H1 (cell line): Measurements from ENCODE around the gene TMCC3. TPM values are rescaled to one million over a fixed set of nuclear protein-coding genes. Genes with fewer than 3 reads are reported as not detected.

Source experiments
- CTCF ChIA-PET: fragments of 300-600 bp; sonication (Branson Sonifier 250); formaldehyde crosslinking; loops from one replicate; lab custom pipeline; 2021; ENCODE audit not compliant: partially characterized antibody; lab: Charles Lee
- POLR2A ChIA-PET: fragments of 300-600 bp; sonication (Branson Sonifier 250); formaldehyde crosslinking; loops from one replicate; lab custom pipeline; 2021; ENCODE audit warnings: inconsistent platforms; ENCODE audit not compliant: partially characterized antibody; lab: Charles Lee
- DNase-seq, 2 experiments: peaks; one replicate each; pipeline versions ENCODE4 v3.0.0 to v3.0.0-alpha.2; 2010 to 2022; ENCODE audit warnings: low spot score in 2 of 2, low read depth in 1 of 2, mixed read lengths in 1 of 2
- FAIRE-seq: peaks from 2 replicates; lab custom pipeline; 2011; peaks lifted over from hg19 to GRCh38; lab: Jason Lieb, UNC
- H2AFZ ChIP-seq: 2 replicates; pipeline ENCODE4 v1.8.1; 2012; ENCODE audit warnings: low read length, inconsistent platforms
- H2AK5ac ChIP-seq: 2 replicates; pipeline ENCODE4 v1.6.1; 2013; ENCODE audit warnings: low read depth, low read length
- H2BK120ac ChIP-seq: replicated peaks from 2 replicates; pipeline ENCODE3; 2013; ENCODE audit warnings: low read depth, low read length, inconsistent platforms
- H2BK12ac ChIP-seq: 2 replicates; pipeline ENCODE4 v1.6.1; 2013; ENCODE audit warnings: low read depth, low read length
- H2BK15ac ChIP-seq: 2 replicates; pipeline ENCODE4 v1.6.1; 2013; ENCODE audit warnings: low read length
- H2BK20ac ChIP-seq: 2 replicates; pipeline ENCODE4 v1.6.1; 2013; ENCODE audit warnings: low read length
- H2BK5ac ChIP-seq: 2 replicates; pipeline ENCODE4 v1.6.1; 2013; ENCODE audit warnings: low read depth, low read length
- H3K14ac ChIP-seq: 2 replicates; pipeline ENCODE4 v1.6.1; 2013; ENCODE audit warnings: inconsistent platforms; ENCODE audit not compliant: insufficient read length
- H3K18ac ChIP-seq: 2 replicates; pipeline ENCODE4 v1.6.1; 2013; ENCODE audit warnings: low read length; ENCODE audit errors: extremely low read depth
- H3K23ac ChIP-seq: 2 replicates; pipeline ENCODE4 v1.6.1; 2013; ENCODE audit warnings: inconsistent platforms; ENCODE audit not compliant: insufficient read length
- H3K23me2 ChIP-seq: 2 replicates; pipeline ENCODE4 v1.6.1; 2013; ENCODE audit warnings: low read depth, low read length
- H3K27ac ChIP-seq: 2 replicates; pipeline ENCODE4 v1.6.1; 2011; ENCODE audit warnings: low read depth, low read length, inconsistent platforms
- H3K27me3 ChIP-seq, 4 experiments: replicated peaks in 1 of 4; 1 replicate in 1 of 4; 2 replicates in 3 of 4; pipeline versions ENCODE4 v1.6.1 to v1.8.1; 2011 to 2013; ENCODE audit warnings: low read length in 3 of 4, mild to moderate bottlenecking in 3 of 4, inconsistent platforms in 2 of 4, mixed read lengths in 2 of 4, moderate library complexity in 1 of 4; ENCODE audit not compliant: control insufficient read depth in 3 of 4, insufficient read depth in 3 of 4; ENCODE audit errors: extremely low read depth in 1 of 4
- H3K36me3 ChIP-seq, 4 experiments: 2 replicates each; pipeline versions ENCODE4 v1.6.1 to v1.8.1; 2011 to 2013; ENCODE audit warnings: mild to moderate bottlenecking in 4 of 4, low read length in 3 of 4, moderate library complexity in 2 of 4, control low read depth in 1 of 4, inconsistent platforms in 1 of 4; ENCODE audit not compliant: insufficient read depth in 4 of 4, control insufficient read depth in 2 of 4
- H3K4ac ChIP-seq: replicated peaks from 2 replicates; pipeline ENCODE3; 2013; ENCODE audit warnings: low read length, low read depth, mixed read lengths, inconsistent platforms; ENCODE audit not compliant: insufficient read length
- H3K4me1 ChIP-seq, 4 experiments: replicated peaks in 1 of 4; 1 replicate in 1 of 4; 2 replicates in 3 of 4; pipeline versions ENCODE4 v1.6.1 to v1.8.1; 2011 to 2013; ENCODE audit warnings: low read length in 3 of 4, inconsistent platforms in 2 of 4, mixed read lengths in 1 of 4; ENCODE audit not compliant: insufficient read depth in 4 of 4, control insufficient read depth in 3 of 4
- H3K4me2 ChIP-seq, 2 experiments: 2 replicates each; pipeline versions ENCODE4 v1.6.1 to v1.8.1; 2011 to 2013; ENCODE audit warnings: low read depth in 2 of 2, low read length in 2 of 2, control low read depth in 1 of 2, inconsistent platforms in 1 of 2, mild to moderate bottlenecking in 1 of 2; ENCODE audit not compliant: insufficient read depth in 1 of 2
- H3K4me3 ChIP-seq, 4 experiments: fragments of 200-600, 300-600 bp in 1 of 4; sonication (generic), shearing (Covaris generic), sonication (Bioruptor Twin) in 1 of 4; 2 replicates each; pipeline versions ENCODE4 v1.5.1 to v1.8.1; 2011 to 2016; ENCODE audit warnings: low read length in 4 of 4, low read depth in 3 of 4, control low read depth in 2 of 4, inconsistent platforms in 2 of 4, mild to moderate bottlenecking in 2 of 4, mixed read lengths in 1 of 4, moderate library complexity in 1 of 4; ENCODE audit not compliant: insufficient read depth in 2 of 4; ENCODE audit errors: extremely low read depth in 1 of 4
- H3K56ac ChIP-seq: replicated peaks from 2 replicates; pipeline ENCODE3; 2013; ENCODE audit warnings: low read depth, mild to moderate bottlenecking, mixed read lengths, low read length, inconsistent platforms; ENCODE audit not compliant: insufficient read length
- H3K79me1 ChIP-seq: 2 replicates; pipeline ENCODE4 v1.6.1; 2013; ENCODE audit warnings: low read depth, low read length, control low read depth
- H3K79me2 ChIP-seq, 2 experiments: 2 replicates each; pipeline versions ENCODE4 v1.6.1 to v1.8.1; 2012 to 2013; ENCODE audit warnings: low read length in 2 of 2, mild to moderate bottlenecking in 2 of 2, inconsistent platforms in 1 of 2; ENCODE audit not compliant: insufficient read depth in 2 of 2, control insufficient read depth in 1 of 2
- H3K9ac ChIP-seq, 4 experiments: replicated peaks in 1 of 4; 1 replicate in 1 of 4; 2 replicates in 3 of 4; pipeline versions ENCODE4 v1.6.1 to v1.8.1; 2011 to 2013; ENCODE audit warnings: low read depth in 3 of 4, low read length in 3 of 4, control low read depth in 2 of 4, mild to moderate bottlenecking in 2 of 4, moderate library complexity in 2 of 4, inconsistent platforms in 1 of 4; ENCODE audit errors: extremely low read depth in 1 of 4
- H3K9me3 ChIP-seq, 2 experiments: 2 replicates each; pipeline versions ENCODE4 v1.6.1 to v1.8.1; 2012 to 2013; ENCODE audit warnings: mild to moderate bottlenecking in 2 of 2, moderate library complexity in 2 of 2, control low read depth in 1 of 2, inconsistent platforms in 1 of 2, low read depth in 1 of 2, low read length in 1 of 2, mixed read lengths in 1 of 2; ENCODE audit not compliant: insufficient read depth in 2 of 2
- H4K20me1 ChIP-seq, 2 experiments: replicated peaks in 1 of 2; 2 replicates each; pipeline versions ENCODE3 to v1.8.1; 2011 to 2013; ENCODE audit warnings: inconsistent platforms in 2 of 2, low read length in 2 of 2, mild to moderate bottlenecking in 1 of 2; ENCODE audit not compliant: insufficient read depth in 2 of 2, control insufficient read depth in 1 of 2
- H4K5ac ChIP-seq: 2 replicates; pipeline ENCODE4 v1.6.1; 2013; ENCODE audit warnings: low read length, low read depth, mixed read lengths, inconsistent platforms; ENCODE audit not compliant: insufficient read length
- H4K8ac ChIP-seq: 2 replicates; pipeline ENCODE4 v1.8.0; 2013; ENCODE audit warnings: mild to moderate bottlenecking, moderate library complexity, low read length, inconsistent platforms; ENCODE audit not compliant: insufficient read depth; ENCODE audit errors: extremely low read depth
- H4K91ac ChIP-seq: replicated peaks from 2 replicates; pipeline ENCODE3; 2013; ENCODE audit warnings: low read length, mixed read lengths, inconsistent platforms; ENCODE audit not compliant: insufficient read length
- BCL11A ChIP-seq, 2 experiments: IDR thresholded peaks; one replicate each; pipeline ENCODE4 v1.6.1; 2011; ENCODE audit warnings: low read depth in 2 of 2, low read length in 2 of 2, mild to moderate bottlenecking in 2 of 2
- CBX8 ChIP-seq: fragments of 300-800, 300-1000 bp; sonication (generic); IDR thresholded peaks from 2 replicates; pipeline ENCODE4 v1.7.1; 2016; ENCODE audit warnings: low read depth, low read length, borderline replicate concordance
- CHD2 ChIP-seq: IDR thresholded peaks from 2 replicates; pipeline ENCODE4 v1.6.1; 2012; ENCODE audit warnings: low read length, improper control_type of control experiment
- CREB1 ChIP-seq: IDR thresholded peaks from 2 replicates; pipeline ENCODE4 v1.6.1; 2012; ENCODE audit warnings: inconsistent platforms
- EGR1 ChIP-seq: IDR thresholded peaks from 2 replicates; pipeline ENCODE4 v1.6.1; 2011; ENCODE audit warnings: low read depth, low read length, borderline replicate concordance
- EP300 ChIP-seq, 2 experiments: IDR thresholded peaks; 1 replicate in 1 of 2; 2 replicates in 1 of 2; pipeline ENCODE4 v1.6.1; 2011 to 2012; ENCODE audit warnings: low read depth in 2 of 2, low read length in 2 of 2, mild to moderate bottlenecking in 2 of 2, borderline replicate concordance in 1 of 2, inconsistent platforms in 1 of 2, moderate library complexity in 1 of 2
- JUND ChIP-seq: IDR thresholded peaks from 2 replicates; pipeline ENCODE4 v1.6.1; 2011; ENCODE audit warnings: mild to moderate bottlenecking, improper control_type of control experiment, low read length
- PHF8 ChIP-seq: fragments of 200-600 bp; sonication (generic); conservative IDR thresholded peaks from 2 replicates; pipeline ENCODE4 v1.7.1; 2012; ENCODE audit warnings: low read depth, mild to moderate bottlenecking, inconsistent platforms, low read length, moderate library complexity
- RAD21 ChIP-seq, 2 experiments: IDR thresholded peaks in 1 of 2; conservative IDR thresholded peaks in 1 of 2; 2 replicates each; pipeline ENCODE4 v1.6.1; 2011; ENCODE audit warnings: low read depth in 2 of 2, low read length in 2 of 2, improper control_type of control experiment in 1 of 2, inconsistent platforms in 1 of 2, mild to moderate bottlenecking in 1 of 2, moderate library complexity in 1 of 2
- SIRT6 ChIP-seq: IDR thresholded peaks from one replicate; pipeline ENCODE4 v1.7.1; 2012; ENCODE audit warnings: low read length, inconsistent platforms
- SUZ12 ChIP-seq: fragments of 200-600 bp; sonication (generic); IDR thresholded peaks from 2 replicates; pipeline ENCODE4 v1.6.1; 2012; ENCODE audit warnings: mild to moderate bottlenecking, inconsistent platforms, low read length, moderate library complexity, mixed read lengths
- TAF1 ChIP-seq: IDR thresholded peaks from 2 replicates; pipeline ENCODE4 v1.6.1; 2011; ENCODE audit warnings: mild to moderate bottlenecking, low read depth, low read length
- TEAD4 ChIP-seq: IDR thresholded peaks from 2 replicates; pipeline ENCODE4 v1.6.1; 2012; ENCODE audit warnings: low read depth, low read length, inconsistent platforms, mixed read lengths
- ZNF274 ChIP-seq: IDR thresholded peaks from 2 replicates; pipeline ENCODE4 v1.7.0; 2012; ENCODE audit warnings: low read length, borderline replicate concordance; ENCODE audit errors: extremely low read depth
- whole genome bisulfite sequencing, 2 experiments: shearing (Covaris generic) in 1 of 2; methylation state at CpG; one replicate each; pipeline versions ENCODE4 v1.1.6 to v1.1.7; 2013 to 2015; ENCODE audit warnings: low lambda C conversion rate in 2 of 2, mixed read lengths in 2 of 2, inconsistent platforms in 1 of 2, low coverage in 1 of 2, missing lambda C conversion rate in 1 of 2; ENCODE audit not compliant: insufficient replicate concordance in 2 of 2, insufficient coverage in 1 of 2, insufficient read length in 1 of 2; ENCODE audit errors: extremely low coverage in 1 of 2, missing lambda C conversion rate in 1 of 2; 5-methylcytosine and 5-hydroxymethylcytosine counted together
- polyA plus RNA-seq, 7 experiments: library from polyadenylated mRNA; depleted of rRNA in 3 of 7; stranded (reverse) in 5 of 7; unstranded in 2 of 7; fragments of >200 nt in 5 of 7; fragments of 200-250 nt in 2 of 7; gene quantifications; 1 replicate in 5 of 7; 2 replicates in 1 of 7; 4 replicates in 1 of 7; pipeline versions ENCODE4 v1.2.1 to v1.2.3, GENCODE V29; 2011 to 2013; ENCODE audit warnings: missing spikeins in 2 of 7, mixed read lengths in 2 of 7
- total RNA-seq: library from RNA; stranded (reverse); fragmentation: NEBNext Ultra II Directional; extraction: Animal tissue kit (Norgen Biotek cat#: 25700); gene quantifications from 2 replicates; pipeline ENCODE4 v1.2.1, GENCODE V29; 2021

The TMCC3 gene
- total and polyA plus RNA-seq, 2 of the 8 experiments (the other 6 are each of a cell fraction or from before 2014, with no cell fraction given): 1.7 to 4.1 TPM

DNA sequence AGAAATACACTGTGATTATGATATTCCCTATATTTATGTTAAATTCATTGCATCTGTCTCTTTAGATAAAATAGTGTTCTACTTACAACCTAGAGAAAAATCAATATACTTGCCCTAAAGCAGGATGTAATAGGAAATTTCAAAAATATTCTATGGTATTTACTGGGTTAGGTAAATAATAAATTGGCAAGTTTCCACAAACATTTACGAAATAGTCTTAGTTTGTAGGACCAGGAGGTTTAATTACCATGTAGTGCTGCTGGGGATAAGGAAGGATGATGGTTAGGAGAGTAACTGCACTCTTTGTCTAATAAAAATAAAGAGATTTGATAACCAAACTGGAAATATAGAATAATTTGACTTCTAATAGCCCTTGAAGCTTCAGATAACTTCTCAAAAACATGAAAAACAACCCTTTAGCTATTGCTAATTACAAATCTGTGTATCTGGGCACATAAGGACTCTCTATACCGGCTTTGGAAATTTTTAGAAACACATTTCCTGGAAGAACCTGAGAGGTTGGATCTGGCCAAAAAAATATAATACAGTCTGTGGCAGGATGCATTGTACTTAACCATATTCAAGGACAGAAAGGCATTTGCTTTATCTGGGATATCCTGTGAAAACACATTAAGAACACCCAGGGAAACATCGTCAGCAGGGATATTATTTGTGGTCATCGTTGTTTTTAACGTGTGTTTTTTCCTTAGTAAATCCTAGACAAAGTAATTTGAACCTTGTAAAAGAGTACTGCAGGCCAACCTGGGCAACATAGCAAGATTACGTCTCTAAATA lies 36.7 kb upstream of the TMCC3 start:
- no peaks in the 10 kb centered on the region for H3K9me3 ChIP-seq
- H3K79me2 ChIP-seq: no peaks in the 10 kb centered on the region
- CTCF ChIA-PET: no interaction called here
- no peaks in the 10 kb centered on the region for H3K36me3 ChIP-seq
- H2BK15ac ChIP-seq: no peak overlapping the region
- no peak overlapping the region for H4K91ac ChIP-seq
- POLR2A ChIA-PET: no interaction called here
- no peak overlapping the region for H2BK5ac ChIP-seq
- WGBS, 2 experiments: 95% methylated on average over 6 of the region's 6 CpGs; no CpG with 5 or more reads in 1 of the 2 experiments
- no peak overlapping the region for H3K4me2 ChIP-seq
- H3K23ac ChIP-seq: no peak overlapping the region
- no peaks in the 10 kb centered on the region; a peak in 1 of 7 replicates for H3K4me1 ChIP-seq
- H2AFZ ChIP-seq: no peak overlapping the region
- H3K9ac ChIP-seq: no peak overlapping the region
- H2AK5ac ChIP-seq: no peak overlapping the region
- H2BK120ac ChIP-seq: no peak overlapping the region
- no peak overlapping the region for H3K27ac ChIP-seq
- H2BK12ac ChIP-seq: no peak overlapping the region
- DNase-seq: no peak
- no peak overlapping the region for H3K18ac ChIP-seq
- no peak overlapping the region for H4K8ac ChIP-seq
- H3K14ac ChIP-seq: no peak overlapping the region
- H3K4me3 ChIP-seq: no peak overlapping the region
- H3K27me3 ChIP-seq: peaks cover 0 to 1% (median 0%) of the 10 kb centered on the region in 4 experiments; a peak in 1 of 7 replicates
- H3K79me1 ChIP-seq: no peaks in the 10 kb centered on the region
- no peaks in the 10 kb centered on the region for H3K23me2 ChIP-seq
- no peak overlapping the region for H3K4ac ChIP-seq
- no peak overlapping the region for H2BK20ac ChIP-seq
- no peak overlapping the region for H4K5ac ChIP-seq
- H4K20me1 ChIP-seq: no peaks in the 10 kb centered on the region
- no peak for FAIRE-seq
- no peak overlapping the region for H3K56ac ChIP-seq
- TF ChIP-seq PHF8 (no peak), EGR1 (no peak), EP300 (IDR thresholded peaks at IDR 0.05; ENCODE audit: borderline replicate concordance in 1 of 2, low read depth in 2 of 2, low read length in 2 of 2) (no peak), RAD21 (IDR thresholded peaks at IDR 0.05 in 1 of 2, conservative IDR thresholded peaks at IDR 0.05 in 1 of 2; ENCODE audit: low read depth in 2 of 2, low read length in 2 of 2) (no peak), TAF1 (no peak), JUND (no peak), CREB1 (no peak), SUZ12 (no peak), CBX8 (no peak), BCL11A (IDR thresholded peaks at IDR 0.05; ENCODE audit: low read depth in 2 of 2, low read length in 2 of 2) (no peak), TEAD4 (no peak), CHD2 (no peak), SIRT6 (no peak), ZNF274 (no peak)
